Neural cell (in vitro differentiated cells): ENCODE measurements around the gene GPR150. TPM values are rescaled to one million over a fixed set of nuclear protein-coding genes. Genes with fewer than 3 reads are reported as not detected.
A peak's percentile ranks its signal among the peaks of the same experiment; 100 is the strongest.

Experiments used
- H2AFZ ChIP-seq: fragments of 200-600, 300-800 bp; sonication (generic), shearing (Covaris generic); 2 replicates; pipeline ENCODE4 v1.6.0; 2014; ENCODE audit warnings: low read depth, mild to moderate bottlenecking, antibody characterized with exemption, low read length, moderate library complexity
- H3F3A ChIP-seq: fragments of 200-600 bp; shearing (Covaris generic); 2 replicates; pipeline ENCODE4 v1.6.1; 2016; ENCODE audit warnings: mild to moderate bottlenecking, moderate library complexity, mixed read lengths, antibody characterized with exemption, low read length; ENCODE audit not compliant: insufficient read depth, poor library complexity, severe bottlenecking
- H3K27ac ChIP-seq: fragments of 200-600, 300-800 bp; sonication (generic), shearing (Covaris generic); 2 replicates; pipeline ENCODE4 v1.5.1; 2014; ENCODE audit warnings: mild to moderate bottlenecking, low read length, moderate library complexity
- H3K27me3 ChIP-seq: fragments of 300-800, 200-600 bp; sonication (generic), shearing (Covaris generic); 2 replicates; pipeline ENCODE4 v1.6.0; 2014; ENCODE audit warnings: mild to moderate bottlenecking, low read depth, low read length, moderate library complexity; ENCODE audit not compliant: insufficient read depth
- H3K36me3 ChIP-seq: fragments of 300-800, 200-600 bp; sonication (generic), shearing (Covaris generic); 2 replicates; pipeline ENCODE4 v1.5.1; 2014; ENCODE audit warnings: mild to moderate bottlenecking, antibody characterized with exemption, low read length, moderate library complexity; ENCODE audit not compliant: insufficient read depth
- H3K4me2 ChIP-seq: fragments of 300-800, 200-600 bp; sonication (generic), shearing (Covaris generic); 2 replicates; pipeline ENCODE4 v1.6.0; 2014; ENCODE audit warnings: mild to moderate bottlenecking, low read length
- H3K4me3 ChIP-seq: fragments of 300-800, 200-600 bp; sonication (generic), shearing (Covaris generic); 2 replicates; pipeline ENCODE4 v1.5.1; 2014; ENCODE audit warnings: mild to moderate bottlenecking, low read length, moderate library complexity
- H3K79me2 ChIP-seq: fragments of 200-600 bp; shearing (Covaris generic); replicated peaks from 2 replicates; pipeline ENCODE4 v1.6.0; 2014; ENCODE audit warnings: mild to moderate bottlenecking, low read length, moderate library complexity; ENCODE audit not compliant: insufficient read depth
- H3K9ac ChIP-seq: fragments of 300-800, 200-600 bp; sonication (generic), shearing (Covaris generic); 2 replicates; pipeline ENCODE4 v1.6.1; 2016; ENCODE audit warnings: mild to moderate bottlenecking, low read length, mixed read lengths
- H3K9me2 ChIP-seq: fragments of 200-600 bp; shearing (Covaris generic); 2 replicates; pipeline ENCODE4 v1.6.1; 2016; ENCODE audit warnings: mild to moderate bottlenecking, low read length, mixed read lengths; ENCODE audit not compliant: insufficient read depth
- H3K9me3 ChIP-seq: fragments of 200-600, 300-800 bp; sonication (generic), shearing (Covaris generic); 2 replicates; pipeline ENCODE4 v1.6.1; 2016; ENCODE audit warnings: mild to moderate bottlenecking, mixed run types, low read length, moderate library complexity, mixed read lengths
- H4K20me1 ChIP-seq: fragments of 200-600 bp; shearing (Covaris generic); 2 replicates; pipeline ENCODE4 v1.6.1; 2016; ENCODE audit warnings: mild to moderate bottlenecking, mixed run types; ENCODE audit not compliant: insufficient read depth
- EP300 ChIP-seq: fragments of 450-650 bp; conservative IDR thresholded peaks from 2 replicates; pipeline ENCODE4 v1.6.1; 2014; ENCODE audit warnings: antibody characterized with exemption, mild to moderate bottlenecking, moderate library complexity; ENCODE audit not compliant: poor library complexity, severe bottlenecking
- EZH2 ChIP-seq: fragments of 200-600, 300-800 bp; shearing (Covaris generic), sonication (generic); IDR thresholded peaks from 2 replicates; pipeline ENCODE4 v1.6.1; 2014; ENCODE audit warnings: antibody characterized with exemption, low read length, borderline replicate concordance, mild to moderate bottlenecking; ENCODE audit not compliant: insufficient read depth, poor library complexity, severe bottlenecking
- MXI1 ChIP-seq: fragments of 450-650 bp; conservative IDR thresholded peaks from 2 replicates; pipeline ENCODE4 v1.6.1; 2014; ENCODE audit warnings: antibody characterized with exemption, mild to moderate bottlenecking; ENCODE audit not compliant: poor library complexity, severe bottlenecking
- POLR2AphosphoS5 ChIP-seq: IDR thresholded peaks from 2 replicates; pipeline ENCODE4 v1.6.1; 2012
- RAD21 ChIP-seq: fragments of 450-650 bp; conservative IDR thresholded peaks from 2 replicates; pipeline ENCODE4 v1.6.1; 2014; ENCODE audit warnings: antibody characterized with exemption, mild to moderate bottlenecking, moderate library complexity
- SMC3 ChIP-seq: fragments of 450-650 bp; conservative IDR thresholded peaks from 2 replicates; pipeline ENCODE4 v1.6.1; 2014; ENCODE audit warnings: antibody characterized with exemption, mild to moderate bottlenecking, moderate library complexity; ENCODE audit not compliant: poor library complexity
- TAF1 ChIP-seq: IDR thresholded peaks from 2 replicates; pipeline ENCODE4 v1.6.1; 2012; ENCODE audit warnings: low read depth
- polyA plus RNA-seq: library from polyadenylated mRNA; depleted of rRNA; stranded (reverse); fragments of >200 nt; gene quantifications from 2 replicates; pipeline ENCODE4 v1.2.3, GENCODE V29; 2014
- TF ChIP-seq, protein P1 (sequence below): fragments of 450-650 bp; IDR thresholded peaks from 2 replicates; pipeline ENCODE4 v1.5.1; 2014; ENCODE audit warnings: antibody characterized with exemption, mild to moderate bottlenecking, moderate library complexity; ENCODE audit not compliant: poor library complexity, severe bottlenecking
- TF ChIP-seq, protein P2 (sequence below): IDR thresholded peaks from 2 replicates; pipeline ENCODE4 v1.6.1; 2012; ENCODE audit warnings: borderline replicate concordance

The GPR150 gene
- polyA plus RNA-seq, 1 donor from 2014 or later, result not detected

DNA sequence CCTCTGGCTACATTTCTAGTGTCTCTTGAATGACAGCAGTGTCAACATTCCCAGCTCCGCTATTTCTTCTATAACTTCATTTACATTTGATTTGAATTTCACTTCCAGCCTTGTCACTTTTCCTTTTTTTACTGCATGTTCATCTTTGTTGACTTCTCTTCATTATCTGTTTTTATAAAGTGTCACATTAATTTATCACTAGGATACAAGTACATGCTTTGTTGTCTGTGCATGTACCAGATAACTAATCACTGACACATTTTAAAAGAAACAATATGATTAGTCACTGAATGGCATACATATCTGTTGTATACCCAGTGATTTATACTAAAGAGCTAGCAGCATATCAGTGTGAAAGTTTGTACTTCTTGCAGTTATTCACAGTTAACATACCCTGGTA, 35.9 kb upstream of the GPR150 start:
- H3K79me2 ChIP-seq, result no peaks in the 10 kb centered on the region
- no peaks in the 10 kb centered on the region for H3K9me2 ChIP-seq
- H2AFZ ChIP-seq, result no peak overlapping the region
- no peak overlapping the region for H3K27ac ChIP-seq
- no peaks in the 10 kb centered on the region for H3K9me3 ChIP-seq
- TF ChIP-seq TAF1, result no peak
- no peak for TF ChIP-seq POLR2AphosphoS5
- TF ChIP-seq, protein P1, sequence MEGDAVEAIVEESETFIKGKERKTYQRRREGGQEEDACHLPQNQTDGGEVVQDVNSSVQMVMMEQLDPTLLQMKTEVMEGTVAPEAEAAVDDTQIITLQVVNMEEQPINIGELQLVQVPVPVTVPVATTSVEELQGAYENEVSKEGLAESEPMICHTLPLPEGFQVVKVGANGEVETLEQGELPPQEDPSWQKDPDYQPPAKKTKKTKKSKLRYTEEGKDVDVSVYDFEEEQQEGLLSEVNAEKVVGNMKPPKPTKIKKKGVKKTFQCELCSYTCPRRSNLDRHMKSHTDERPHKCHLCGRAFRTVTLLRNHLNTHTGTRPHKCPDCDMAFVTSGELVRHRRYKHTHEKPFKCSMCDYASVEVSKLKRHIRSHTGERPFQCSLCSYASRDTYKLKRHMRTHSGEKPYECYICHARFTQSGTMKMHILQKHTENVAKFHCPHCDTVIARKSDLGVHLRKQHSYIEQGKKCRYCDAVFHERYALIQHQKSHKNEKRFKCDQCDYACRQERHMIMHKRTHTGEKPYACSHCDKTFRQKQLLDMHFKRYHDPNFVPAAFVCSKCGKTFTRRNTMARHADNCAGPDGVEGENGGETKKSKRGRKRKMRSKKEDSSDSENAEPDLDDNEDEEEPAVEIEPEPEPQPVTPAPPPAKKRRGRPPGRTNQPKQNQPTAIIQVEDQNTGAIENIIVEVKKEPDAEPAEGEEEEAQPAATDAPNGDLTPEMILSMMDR, result no peak
- TF ChIP-seq EZH2, result no peak
- TF ChIP-seq EP300, result peak; percentile 57
- no peak for TF ChIP-seq MXI1
- peak overlapping the region; percentile 9 for H3K4me2 ChIP-seq
- no peaks in the 10 kb centered on the region for H4K20me1 ChIP-seq
- H3K9ac ChIP-seq, result no peak overlapping the region
- H3K36me3 ChIP-seq, result no peaks in the 10 kb centered on the region
- peak overlapping the region; percentile 14 for H3K4me3 ChIP-seq
- no peaks in the 10 kb centered on the region for H3K27me3 ChIP-seq
- no peaks in the 10 kb centered on the region for H3F3A ChIP-seq

DNA sequence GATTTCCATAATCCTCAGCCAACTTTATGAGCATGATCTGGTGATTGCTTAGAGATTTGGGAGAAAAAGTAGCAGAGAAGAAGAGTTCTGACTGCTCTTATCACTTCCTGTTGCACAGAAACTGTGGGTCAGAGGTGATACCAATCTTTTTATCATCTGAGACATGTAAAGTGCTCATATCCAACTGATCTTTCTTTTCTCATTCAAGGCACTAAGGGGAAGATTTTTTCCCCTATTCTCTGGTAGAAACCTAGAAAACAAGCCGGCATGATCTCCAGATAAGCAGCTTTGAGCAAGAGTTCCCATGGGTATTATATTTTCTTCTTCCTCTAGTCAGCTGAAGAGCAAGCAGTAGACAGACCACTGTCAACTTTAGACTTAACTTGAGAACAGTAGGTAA, 29.0 kb upstream of the GPR150 start:
- Histone ChIP-seq H3K9ac (no peak overlapping the region), H2AFZ (no peak overlapping the region), H3K27ac (no peak overlapping the region), H4K20me1 (no peaks in the 10 kb centered on the region), H3K79me2 (no peaks in the 10 kb centered on the region), H3K9me2 (no peaks in the 10 kb centered on the region), H3K27me3 (no peaks in the 10 kb centered on the region), H3K4me3 (no peak overlapping the region), H3F3A (no peaks in the 10 kb centered on the region), H3K4me2 (no peak overlapping the region), H3K9me3 (no peaks in the 10 kb centered on the region), H3K36me3 (no peaks in the 10 kb centered on the region)
- TF ChIP-seq TAF1 (no peak), MXI1 (no peak), EZH2 (no peak), EP300 (no peak), RAD21 (no peak), SMC3 (no peak), POLR2AphosphoS5 (no peak)
- TF ChIP-seq, protein P2, sequence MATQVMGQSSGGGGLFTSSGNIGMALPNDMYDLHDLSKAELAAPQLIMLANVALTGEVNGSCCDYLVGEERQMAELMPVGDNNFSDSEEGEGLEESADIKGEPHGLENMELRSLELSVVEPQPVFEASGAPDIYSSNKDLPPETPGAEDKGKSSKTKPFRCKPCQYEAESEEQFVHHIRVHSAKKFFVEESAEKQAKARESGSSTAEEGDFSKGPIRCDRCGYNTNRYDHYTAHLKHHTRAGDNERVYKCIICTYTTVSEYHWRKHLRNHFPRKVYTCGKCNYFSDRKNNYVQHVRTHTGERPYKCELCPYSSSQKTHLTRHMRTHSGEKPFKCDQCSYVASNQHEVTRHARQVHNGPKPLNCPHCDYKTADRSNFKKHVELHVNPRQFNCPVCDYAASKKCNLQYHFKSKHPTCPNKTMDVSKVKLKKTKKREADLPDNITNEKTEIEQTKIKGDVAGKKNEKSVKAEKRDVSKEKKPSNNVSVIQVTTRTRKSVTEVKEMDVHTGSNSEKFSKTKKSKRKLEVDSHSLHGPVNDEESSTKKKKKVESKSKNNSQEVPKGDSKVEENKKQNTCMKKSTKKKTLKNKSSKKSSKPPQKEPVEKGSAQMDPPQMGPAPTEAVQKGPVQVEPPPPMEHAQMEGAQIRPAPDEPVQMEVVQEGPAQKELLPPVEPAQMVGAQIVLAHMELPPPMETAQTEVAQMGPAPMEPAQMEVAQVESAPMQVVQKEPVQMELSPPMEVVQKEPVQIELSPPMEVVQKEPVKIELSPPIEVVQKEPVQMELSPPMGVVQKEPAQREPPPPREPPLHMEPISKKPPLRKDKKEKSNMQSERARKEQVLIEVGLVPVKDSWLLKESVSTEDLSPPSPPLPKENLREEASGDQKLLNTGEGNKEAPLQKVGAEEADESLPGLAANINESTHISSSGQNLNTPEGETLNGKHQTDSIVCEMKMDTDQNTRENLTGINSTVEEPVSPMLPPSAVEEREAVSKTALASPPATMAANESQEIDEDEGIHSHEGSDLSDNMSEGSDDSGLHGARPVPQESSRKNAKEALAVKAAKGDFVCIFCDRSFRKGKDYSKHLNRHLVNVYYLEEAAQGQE, result no peak
- TF ChIP-seq, protein P1, result no peak
